SK-N-SH (cell line): ENCODE results near the gene ENDOV. TPM values are rescaled to one million over a fixed set of nuclear protein-coding genes. Genes with fewer than 3 reads are reported as not detected.

ENCODE experiments used
- CTCF ChIA-PET: fragments of 300-600, 350-600 bp; formaldehyde crosslinking; extraction: SDS; loops from one replicate; lab custom pipeline; 2021; lab: Yijun Ruan, JAX
- POLR2A ChIA-PET: fragments of 350-600 bp; sonication (Branson Sonifier 250); formaldehyde crosslinking; extraction: SDS; loops from one replicate; lab custom pipeline; 2020; ENCODE audit warnings: antibody characterized with exemption, inconsistent platforms; lab: Yijun Ruan, JAX
- DNase-seq: peaks from one replicate; pipeline ENCODE4 v3.0.0; 2012
- H2AFZ ChIP-seq: fragments of 200-600 bp; sonication (generic); 2 replicates; pipeline ENCODE4 v1.8.1; 2016; ENCODE audit warnings: antibody characterized with exemption, mild to moderate bottlenecking, low read depth
- H3F3A ChIP-seq: fragments of 200-600 bp; sonication (generic); replicated peaks from 2 replicates; pipeline ENCODE3; 2016; ENCODE audit warnings: antibody characterized with exemption, mild to moderate bottlenecking; ENCODE audit not compliant: insufficient read depth
- H3K27ac ChIP-seq, 2 experiments: fragments of 200-500 bp in 1 of 2; fragments of 200-600 bp in 1 of 2; sonication (Bioruptor generic) in 1 of 2; sonication (generic), shearing (Covaris generic) in 1 of 2; 2 replicates each; pipeline versions ENCODE4 v1.5.1 to v1.6.1; 2014 to 2016; ENCODE audit warnings: low read depth in 2 of 2, inconsistent platforms in 1 of 2, low read length in 1 of 2, mild to moderate bottlenecking in 1 of 2, mixed read lengths in 1 of 2
- H3K27me3 ChIP-seq: fragments of 200-600 bp; sonication (generic), shearing (Covaris generic); 2 replicates; pipeline ENCODE4 v1.6.1; 2016; ENCODE audit warnings: mixed run types; ENCODE audit not compliant: insufficient read depth
- H3K36me3 ChIP-seq, 2 experiments: fragments of 200-500 bp in 1 of 2; fragments of 200-600 bp in 1 of 2; sonication (Bioruptor generic) in 1 of 2; sonication (generic) in 1 of 2; replicated peaks in 1 of 2; 2 replicates each; pipeline versions ENCODE3 to v1.5.1; 2014 to 2016; ENCODE audit warnings: low read length in 1 of 2, mild to moderate bottlenecking in 1 of 2; ENCODE audit not compliant: insufficient read depth in 2 of 2, control insufficient read depth in 1 of 2
- H3K4me1 ChIP-seq, 2 experiments: fragments of 200-500 bp in 1 of 2; fragments of 200-600 bp in 1 of 2; sonication (Bioruptor generic) in 1 of 2; sonication (generic), shearing (Covaris generic) in 1 of 2; 2 replicates each; pipeline versions ENCODE4 v1.5.1 to v1.6.1; 2014 to 2016; ENCODE audit warnings: low read depth in 1 of 2, low read length in 1 of 2, mixed run types in 1 of 2; ENCODE audit not compliant: insufficient read depth in 2 of 2, control insufficient read depth in 1 of 2
- H3K4me2 ChIP-seq: fragments of 200-600 bp; sonication (generic), shearing (Covaris generic); 2 replicates; pipeline ENCODE4 v1.6.1; 2017; ENCODE audit warnings: mixed run types
- H3K4me3 ChIP-seq, 2 experiments: fragments of 200-500 bp in 1 of 2; fragments of 200-600 bp in 1 of 2; sonication (Bioruptor generic) in 1 of 2; sonication (generic), shearing (Covaris generic) in 1 of 2; 2 replicates each; pipeline versions ENCODE4 v1.5.1 to v1.8.1; 2014 to 2016; ENCODE audit warnings: low read depth in 2 of 2, inconsistent platforms in 1 of 2, low read length in 1 of 2, mild to moderate bottlenecking in 1 of 2, mixed read lengths in 1 of 2, moderate library complexity in 1 of 2
- H3K79me2 ChIP-seq: fragments of 200-600 bp; sonication (generic); 2 replicates; pipeline ENCODE4 v1.8.1; 2017; ENCODE audit warnings: mild to moderate bottlenecking; ENCODE audit not compliant: insufficient read depth
- H3K9ac ChIP-seq: fragments of 200-600 bp; sonication (generic); 2 replicates; pipeline ENCODE4 v1.6.1; 2017; ENCODE audit warnings: mixed run types
- H3K9me2 ChIP-seq: fragments of 200-600 bp; sonication (generic); 2 replicates; pipeline ENCODE4 v1.6.1; 2017; ENCODE audit warnings: mixed run types
- H3K9me3 ChIP-seq: fragments of 200-600 bp; sonication (generic); 2 replicates; pipeline ENCODE4 v1.6.1; 2017; ENCODE audit warnings: mixed run types, mild to moderate bottlenecking, moderate library complexity
- H4K20me1 ChIP-seq: fragments of 200-600 bp; sonication (generic); 2 replicates; pipeline ENCODE4 v1.6.1; 2017; ENCODE audit warnings: mild to moderate bottlenecking, mixed run types; ENCODE audit not compliant: insufficient read depth
- CHD2 ChIP-seq: fragments of 150-350 bp; IDR thresholded peaks from 2 replicates; pipeline ENCODE4 v1.6.1; 2018; ENCODE audit warnings: low read length; ENCODE audit not compliant: partially characterized antibody
- CTCF ChIP-seq: fragments of 200-600 bp; sonication (generic); IDR thresholded peaks from 2 replicates; pipeline ENCODE4 v1.6.1; 2017; ENCODE audit warnings: antibody characterized with exemption, mild to moderate bottlenecking, moderate library complexity
- EP300 ChIP-seq, 2 experiments: IDR thresholded peaks; 2 replicates each; pipeline versions ENCODE4 v1.4.0 to v1.6.1; 2012; ENCODE audit warnings: borderline replicate concordance in 1 of 2, low read depth in 1 of 2, low read length in 1 of 2
- EZH2phosphoT487 ChIP-seq: fragments of 200-600 bp; sonication (generic); IDR thresholded peaks from 2 replicates; pipeline ENCODE4 v1.6.1; 2017; ENCODE audit warnings: low read depth, mixed run types, mild to moderate bottlenecking, antibody characterized with exemption, moderate library complexity, borderline replicate concordance
- FOSL2 ChIP-seq: IDR thresholded peaks from 2 replicates; pipeline ENCODE4 v1.4.0; 2012; ENCODE audit warnings: low read depth, mild to moderate bottlenecking, moderate library complexity, borderline replicate concordance
- FOXM1 ChIP-seq: IDR thresholded peaks from 2 replicates; pipeline ENCODE4 v1.4.0; 2012; ENCODE audit warnings: low read depth, mild to moderate bottlenecking
- GABPA ChIP-seq: IDR thresholded peaks from 2 replicates; pipeline ENCODE4 v1.4.0; 2012; ENCODE audit warnings: low read depth, mild to moderate bottlenecking
- IRF3 ChIP-seq: fragments of 150-350 bp; IDR thresholded peaks from 2 replicates; pipeline ENCODE4 v1.6.1; 2016; ENCODE audit warnings: mild to moderate bottlenecking, low read depth, low read length
- MXI1 ChIP-seq: IDR thresholded peaks from 2 replicates; pipeline ENCODE4 v1.6.1; 2012; ENCODE audit warnings: mild to moderate bottlenecking, low read depth, low read length, improper control_type of control experiment
- NRF1 ChIP-seq: IDR thresholded peaks from 2 replicates; pipeline ENCODE4 v1.6.1; 2012; ENCODE audit warnings: low read depth, mild to moderate bottlenecking, low read length
- PBX3 ChIP-seq: IDR thresholded peaks from 2 replicates; pipeline ENCODE4; 2012
- RCOR1 ChIP-seq: fragments of 150-350 bp; IDR thresholded peaks from 2 replicates; pipeline ENCODE4 v1.6.1; 2017; ENCODE audit warnings: antibody characterized with exemption, low read length
- RFX5 ChIP-seq: IDR thresholded peaks from 2 replicates; pipeline ENCODE4 v1.6.1; 2012; ENCODE audit warnings: mild to moderate bottlenecking, improper control_type of control experiment, low read length
- SIN3A ChIP-seq: IDR thresholded peaks from 2 replicates; pipeline ENCODE4 v1.6.1; 2012; ENCODE audit warnings: low read depth, mild to moderate bottlenecking, low read length, moderate library complexity, borderline replicate concordance
- SMC3 ChIP-seq: IDR thresholded peaks from 2 replicates; pipeline ENCODE4 v1.6.1; 2012; ENCODE audit warnings: low read depth, low read length, improper control_type of control experiment
- TAF1 ChIP-seq: IDR thresholded peaks from 2 replicates; pipeline ENCODE4 v1.6.1; 2012; ENCODE audit warnings: low read depth, mild to moderate bottlenecking, low read length, moderate library complexity, borderline replicate concordance
- TEAD4 ChIP-seq: IDR thresholded peaks from 2 replicates; pipeline ENCODE4 v1.4.0; 2012; ENCODE audit warnings: mild to moderate bottlenecking, borderline replicate concordance; ENCODE audit not compliant: insufficient read depth
- USF1 ChIP-seq: IDR thresholded peaks from 2 replicates; pipeline ENCODE4 v1.4.0; 2012; ENCODE audit warnings: low read depth, borderline replicate concordance
- USF2 ChIP-seq: fragments of 150-350 bp; IDR thresholded peaks from 2 replicates; pipeline ENCODE4 v1.6.1; 2017; ENCODE audit warnings: antibody characterized with exemption, low read length, low read depth, borderline replicate concordance
- YY1 ChIP-seq: IDR thresholded peaks from 2 replicates; pipeline ENCODE4 v1.4.0; 2012; ENCODE audit warnings: low read depth, mild to moderate bottlenecking
- WGBS: methylation state at CpG from one replicate; pipeline ENCODE4 v1.1.6; 2017; ENCODE audit warnings: low lambda C conversion rate; 5-methylcytosine and 5-hydroxymethylcytosine counted together
- polyA plus RNA-seq, 3 experiments: library from polyadenylated mRNA; depleted of rRNA; stranded (reverse); fragments of >200 nt; gene quantifications; 2 replicates each; pipeline ENCODE4 v1.2.3, GENCODE V29; 2012

ENDOV gene
- polyA plus RNA-seq, 1 of the 3 experiments (the other 2 are of a cell fraction) = 83.6 TPM

- no peak overlapping the region for H3K4me2 ChIP-seq
- H3K4me1 ChIP-seq = no peaks in the 10 kb centered on the region; a peak in 1 of 4 replicates
- no peaks in the 10 kb centered on the region for H3K9me3 ChIP-seq
- no peak for TF ChIP-seq CHD2
- no peak for TF ChIP-seq RFX5
- TF ChIP-seq FOXM1 = no peak
- no peak for TF ChIP-seq NRF1
- TF ChIP-seq FOSL2 = no peak
- TF ChIP-seq SMC3 = no peak
- no peak for TF ChIP-seq TEAD4
- TF ChIP-seq USF2 = no peak
- no peak for TF ChIP-seq CTCF
- TF ChIP-seq YY1 = no peak
- no peaks in the 10 kb centered on the region for H3F3A ChIP-seq
- H3K4me3 ChIP-seq = no peak overlapping the region
- ChIA-PET CTCF (interaction anchor here (0.6 to 1.5 kb wide), 5 partner anchors 9 to 90 kb away, joined by 3 to 4 read pairs (median 4); no protein-coding TSS in a partner anchor), POLR2A (no interaction called here)
- H3K27ac ChIP-seq = no peak overlapping the region
- no peaks in the 10 kb centered on the region for H3K79me2 ChIP-seq
- H3K9ac ChIP-seq = no peak overlapping the region
- no peaks in the 10 kb centered on the region for H3K36me3 ChIP-seq
- 41% methylated on average over 10 of the region's 10 CpGs for WGBS
- peaks cover 22% of the 10 kb centered on the region for H3K27me3 ChIP-seq
- no peaks in the 10 kb centered on the region for H3K9me2 ChIP-seq
- no peaks in the 10 kb centered on the region for H4K20me1 ChIP-seq
- no peak overlapping the region for H2AFZ ChIP-seq
- no peak for DNase-seq
Measured at GRCh38 chr17:80485846-80486245, 70.9 kb downstream of the ENDOV start.

- ChIA-PET POLR2A (no interaction called here), CTCF (interaction anchor here (0.8 to 1.5 kb wide), 2 partner anchors 9 to 11 kb away, joined by 4 read pairs; no protein-coding TSS in a partner anchor)
- Histone ChIP-seq H4K20me1 (no peaks in the 10 kb centered on the region), H3K4me1 (peaks cover 0 to 3% of the 10 kb centered on the region in 2 experiments; a peak in 1 of 4 replicates), H3K79me2 (no peaks in the 10 kb centered on the region), H3K4me2 (no peak overlapping the region), H3K9me3 (no peaks in the 10 kb centered on the region), H3F3A (no peaks in the 10 kb centered on the region), H3K27ac (no peak overlapping the region), H3K36me3 (no peaks in the 10 kb centered on the region), H3K4me3 (no peak overlapping the region), H3K9me2 (no peaks in the 10 kb centered on the region), H3K27me3 (peaks cover 14% of the 10 kb centered on the region), H2AFZ (no peak overlapping the region), H3K9ac (no peak overlapping the region)
- TF ChIP-seq FOSL2 = no peak
- no peak for TF ChIP-seq PBX3
- TF ChIP-seq RCOR1 = no peak
- TF ChIP-seq TEAD4 = no peak
- no peak for TF ChIP-seq CHD2
- no peak for TF ChIP-seq USF1
- no peak for TF ChIP-seq GABPA
- no peak for TF ChIP-seq SIN3A
- no peak for TF ChIP-seq EZH2phosphoT487
- TF ChIP-seq EP300 (IDR thresholded peaks at IDR 0.05; ENCODE audit: borderline replicate concordance in 1 of 2, low read depth in 1 of 2, low read length in 1 of 2) = no peak
- no peak for TF ChIP-seq MXI1
- no peak for TF ChIP-seq IRF3
- TF ChIP-seq NRF1 = no peak
- no peak for TF ChIP-seq TAF1
- no peak for DNase-seq
- 80% methylated on average over 17 of the region's 17 CpGs for WGBS
Measured at GRCh38 chr17:80486692-80487091, 71.7 kb downstream of the ENDOV start.
